Endothelial cell of hepatic sinusoid (primary cell): ENCODE measurements around the gene AHDC1.

Source experiments
- in situ Hi-C: cut with HindIII; loops from 2 replicates; pipeline ENCODE4 v1.10.0; 2017; ENCODE audit warnings: low sequenced_read_pairs

AHDC1 gene

DNA sequence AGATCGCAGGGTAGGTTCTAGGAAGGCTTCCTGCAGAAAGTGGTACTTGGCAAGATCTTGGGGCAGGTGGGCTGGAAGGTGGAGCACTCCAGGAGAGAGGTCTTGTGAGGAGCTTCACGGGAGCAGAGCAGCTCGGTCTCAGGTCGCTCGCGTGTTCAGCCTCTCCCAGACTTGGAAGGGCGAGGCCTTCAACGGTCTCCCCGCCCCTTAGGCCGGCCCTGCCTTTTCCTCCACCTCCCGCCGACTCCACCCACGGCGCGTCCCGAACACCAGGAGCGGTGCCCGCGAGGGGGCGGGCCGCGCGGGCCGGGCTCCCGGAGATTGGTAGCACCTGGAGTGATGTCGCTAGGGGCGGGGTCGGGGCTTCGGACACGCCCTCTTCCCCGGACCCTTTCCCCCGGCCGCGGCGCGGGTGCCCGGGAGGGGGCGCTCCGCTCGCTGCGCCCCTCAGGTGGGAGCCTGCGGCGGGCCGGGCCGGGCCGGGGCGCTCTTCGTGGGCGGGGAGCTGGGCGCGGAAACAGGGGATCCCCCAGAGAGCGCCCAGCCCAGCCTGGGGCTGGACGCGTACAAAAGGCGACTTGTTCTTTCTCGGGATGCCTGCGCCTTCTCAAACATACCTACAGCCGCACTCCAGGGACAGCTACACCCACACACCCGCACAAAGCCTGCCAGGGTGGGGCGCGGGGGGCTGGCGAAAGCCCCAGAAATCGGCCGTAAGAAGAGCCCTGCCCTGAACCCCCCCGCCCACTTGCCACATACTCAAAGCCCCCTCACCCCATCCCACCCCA lies 35.5 kb downstream of the AHDC1 start:
- in situ Hi-C loops: no loop called here

DNA sequence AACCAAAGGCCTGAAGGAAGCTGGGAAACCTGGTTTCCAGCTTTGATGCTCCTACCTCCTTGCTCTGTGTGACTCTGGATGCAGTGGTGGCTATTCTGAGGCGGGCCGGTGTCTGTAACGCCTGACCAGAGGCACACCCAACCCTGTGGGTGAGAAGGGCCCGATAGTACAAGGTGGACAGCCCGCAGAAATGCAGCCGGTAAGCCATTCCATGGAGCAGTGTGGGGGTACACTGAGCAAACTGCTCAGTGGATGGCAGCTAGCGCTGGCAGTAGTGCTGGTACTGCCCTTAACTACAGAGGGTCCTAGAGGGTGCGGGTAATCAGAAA lies 36.0 kb downstream of the AHDC1 start:
- in situ Hi-C loops: no loop called here

DNA sequence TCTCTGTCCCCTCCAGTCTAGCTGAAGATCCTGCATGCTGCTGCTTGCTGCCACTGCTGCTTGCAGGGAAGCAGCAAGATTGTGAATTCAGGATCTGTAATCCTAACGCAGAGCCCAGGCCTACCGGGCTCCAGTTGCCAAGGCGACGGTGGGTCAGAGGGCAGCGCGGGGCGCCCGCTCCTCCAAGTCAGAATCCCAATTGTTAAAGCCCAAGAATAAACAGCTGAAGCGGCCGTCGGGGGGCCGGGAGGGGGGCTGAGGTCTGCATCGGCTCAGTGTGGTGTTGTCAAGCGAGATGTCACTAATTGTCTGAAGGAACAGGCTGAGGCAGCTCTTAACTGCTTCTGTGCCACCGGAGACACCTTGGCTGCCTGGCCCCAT lies 36.8 kb downstream of the AHDC1 start:
- in situ Hi-C loops: no loop called here

DNA sequence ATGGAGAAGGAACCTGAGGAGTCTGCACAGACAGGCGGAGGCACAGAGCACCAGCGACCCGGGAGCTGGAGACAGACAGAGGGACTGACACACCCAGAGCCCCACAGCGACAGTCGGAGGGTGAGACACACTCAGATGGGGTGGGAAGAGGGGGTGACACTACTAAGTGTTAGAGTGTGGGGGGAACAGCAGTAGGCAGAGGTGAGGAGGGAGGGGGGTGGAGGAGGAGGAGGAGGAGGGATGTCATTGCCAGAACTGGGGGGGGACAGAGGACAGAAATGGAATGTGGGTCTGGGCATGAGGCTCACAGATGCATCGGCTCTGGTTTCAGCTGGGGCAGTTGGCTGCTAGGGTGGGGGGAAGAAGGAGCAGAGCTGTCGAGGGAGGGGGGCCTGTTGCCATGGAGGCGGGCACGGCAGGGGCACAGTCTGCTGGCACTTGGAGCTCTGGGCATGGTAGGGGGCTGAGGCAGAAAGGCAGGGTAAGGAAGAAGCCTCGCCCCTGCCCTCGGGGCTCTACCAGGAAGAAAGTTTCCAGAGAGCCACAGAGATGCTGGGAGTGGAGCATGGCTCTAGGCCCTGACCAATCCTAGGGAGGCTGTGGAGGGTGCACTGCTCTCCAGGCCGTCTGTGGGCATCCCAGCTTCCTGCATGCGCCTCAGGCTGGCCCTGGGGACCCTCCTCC lies 37.3 kb downstream of the AHDC1 start:
- in situ Hi-C loops: no loop called here

DNA sequence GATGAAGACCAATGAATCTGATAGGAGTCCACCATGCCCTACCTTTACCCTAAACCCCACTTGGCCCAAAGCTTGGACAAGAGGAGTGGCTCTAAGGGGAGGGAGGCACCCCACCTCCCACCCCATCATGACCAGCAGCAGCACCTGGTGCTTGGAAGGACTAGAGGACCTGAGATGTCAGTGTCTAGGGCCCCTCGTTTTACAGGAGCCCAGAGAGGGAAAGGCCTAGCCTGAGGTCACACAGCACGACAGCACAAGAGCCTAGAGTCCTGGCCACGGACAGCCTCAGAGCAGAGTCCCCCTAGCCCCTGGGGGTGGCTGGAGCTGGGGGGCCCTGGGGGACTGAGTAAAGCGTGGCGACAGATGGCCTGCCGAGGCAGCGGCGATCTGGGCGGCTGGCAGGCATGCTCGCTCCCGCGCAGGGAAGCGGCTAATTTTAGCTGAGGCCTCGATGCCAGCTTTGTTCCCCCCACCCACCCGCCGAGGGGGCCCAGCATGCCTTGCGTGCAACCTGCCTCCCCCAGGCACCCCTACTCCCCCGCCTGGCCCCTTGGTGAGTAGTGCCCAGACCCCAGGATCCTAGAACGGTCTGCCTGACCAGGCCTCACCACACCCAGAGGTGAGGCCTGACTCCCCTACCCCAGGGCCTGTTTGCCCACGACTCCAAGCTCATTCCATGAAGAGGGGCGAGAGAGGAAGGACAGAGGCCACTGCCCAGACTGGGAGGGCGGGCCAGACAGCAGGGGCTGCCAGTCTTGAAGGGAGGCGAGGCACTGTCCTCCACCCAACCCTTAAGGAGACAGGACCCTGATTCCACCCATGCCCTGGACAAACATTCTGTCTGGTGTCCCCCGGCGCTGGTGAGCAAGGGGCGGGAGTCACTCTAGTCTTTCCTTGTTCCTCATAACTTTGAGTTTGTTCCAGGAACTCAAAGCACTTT lies 39.0 kb downstream of the AHDC1 start:
- in situ Hi-C loops: no loop called here

DNA sequence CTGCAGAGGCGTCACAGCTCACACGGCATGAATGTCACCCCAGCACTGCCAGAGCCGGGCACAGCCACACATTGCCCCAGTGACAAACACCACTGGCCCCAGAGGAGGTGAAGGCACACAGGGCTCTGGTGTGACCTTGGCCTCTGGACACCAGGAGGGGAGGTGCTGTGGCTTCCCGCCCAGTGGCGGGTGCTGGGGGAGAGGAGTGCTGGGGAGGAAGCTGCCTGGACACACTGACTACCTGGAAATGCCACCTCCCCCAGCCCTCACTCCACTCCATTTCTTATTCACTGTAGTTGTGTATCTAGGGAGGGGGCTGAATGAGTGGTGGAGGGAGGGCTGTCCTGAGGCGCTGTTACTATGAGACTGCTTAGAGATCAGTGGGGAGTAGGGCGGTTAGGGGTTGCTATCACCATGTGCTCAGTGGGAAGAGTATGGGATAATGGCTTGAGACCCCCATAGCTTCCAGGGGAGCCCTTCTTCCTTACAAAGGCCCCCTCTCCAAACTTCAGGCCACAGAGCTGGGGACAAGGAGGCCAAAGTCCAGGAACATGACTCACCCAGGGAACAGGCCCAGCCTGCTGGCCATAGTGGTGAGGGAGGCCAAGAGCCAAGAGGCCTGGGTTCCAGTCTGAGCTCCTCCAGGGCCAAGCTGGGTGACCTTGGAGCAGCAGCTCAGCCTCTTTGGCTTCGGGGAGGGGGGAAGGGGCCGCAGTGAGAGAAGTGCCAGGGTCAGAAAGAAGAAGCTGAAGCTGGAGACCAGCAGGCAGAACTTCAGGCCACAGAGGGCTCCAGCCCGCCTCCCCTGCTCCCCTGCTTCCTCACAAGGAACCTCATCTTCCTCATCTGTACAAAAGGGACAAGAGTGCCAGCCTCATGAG lies 40.1 kb downstream of the AHDC1 start:
- in situ Hi-C loops: no loop called here

DNA sequence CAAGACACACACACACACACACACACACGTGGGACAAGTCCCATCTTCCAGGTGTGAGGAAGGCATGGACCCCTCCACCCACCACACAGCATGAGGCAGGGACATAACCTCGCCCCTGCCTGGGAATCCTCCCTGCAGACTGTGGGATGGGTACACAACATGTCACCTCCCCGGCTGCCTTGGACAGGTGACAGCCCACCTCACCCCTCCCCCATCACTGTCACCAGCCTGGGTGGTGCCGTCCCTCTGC lies 40.7 kb downstream of the AHDC1 start:
- in situ Hi-C loops: no loop called here

DNA sequence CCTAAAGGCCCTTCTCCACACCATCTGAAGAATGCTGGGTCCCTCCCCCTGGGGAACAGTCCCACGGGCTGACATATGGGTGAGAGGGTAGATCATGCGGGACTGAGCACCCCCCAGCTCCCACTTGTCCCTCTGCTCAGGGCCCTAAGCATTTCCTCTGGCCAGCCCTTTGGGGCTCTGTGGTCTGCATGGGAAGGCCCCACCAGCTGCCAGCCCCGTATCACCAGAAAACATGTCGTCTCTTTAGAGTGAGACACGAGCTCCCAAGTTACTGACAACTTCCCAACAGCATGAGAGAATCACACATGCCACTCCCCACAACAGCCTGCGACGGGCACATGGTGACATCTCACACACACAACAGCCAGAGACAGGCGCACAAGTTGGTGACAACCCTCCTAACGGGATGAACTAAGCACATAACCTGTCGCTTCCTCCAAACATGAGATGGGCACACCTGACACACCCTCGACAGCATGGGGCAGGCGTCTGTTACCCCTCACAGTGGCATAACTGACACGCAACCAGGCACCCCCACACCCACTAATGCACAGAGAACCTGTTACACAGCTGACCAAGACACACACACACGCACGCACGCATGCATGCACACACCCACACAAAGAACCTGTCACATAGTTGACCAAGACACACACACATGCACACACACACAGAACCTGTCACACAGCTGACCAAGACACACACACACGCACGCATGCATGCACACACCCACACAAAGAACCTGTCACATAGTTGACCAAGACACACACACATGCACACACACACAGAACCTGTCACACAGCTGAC lies 41.2 kb downstream of the AHDC1 start:
- in situ Hi-C loops: no loop called here

DNA sequence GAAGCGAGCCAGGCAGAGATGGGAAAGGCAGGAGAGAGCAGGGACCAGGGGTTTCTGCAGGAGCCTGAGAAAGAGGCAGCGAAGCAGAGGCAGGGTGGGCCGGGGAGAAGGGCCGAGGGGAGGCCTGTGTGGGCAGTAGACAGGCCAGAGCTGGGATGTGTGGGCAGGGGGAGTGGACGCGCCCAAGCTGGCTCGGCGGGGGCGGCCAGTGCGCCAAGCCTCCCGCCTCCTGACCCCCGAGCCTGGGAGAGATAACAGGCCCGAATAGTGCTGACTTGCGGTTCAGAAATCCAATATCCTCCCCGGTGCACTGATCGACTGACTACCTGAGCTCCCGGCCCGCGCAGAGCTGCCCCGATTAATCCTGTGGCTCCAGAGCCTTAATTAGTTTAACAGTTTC lies 41.9 kb downstream of the AHDC1 start:
- in situ Hi-C loops: no loop called here

DNA sequence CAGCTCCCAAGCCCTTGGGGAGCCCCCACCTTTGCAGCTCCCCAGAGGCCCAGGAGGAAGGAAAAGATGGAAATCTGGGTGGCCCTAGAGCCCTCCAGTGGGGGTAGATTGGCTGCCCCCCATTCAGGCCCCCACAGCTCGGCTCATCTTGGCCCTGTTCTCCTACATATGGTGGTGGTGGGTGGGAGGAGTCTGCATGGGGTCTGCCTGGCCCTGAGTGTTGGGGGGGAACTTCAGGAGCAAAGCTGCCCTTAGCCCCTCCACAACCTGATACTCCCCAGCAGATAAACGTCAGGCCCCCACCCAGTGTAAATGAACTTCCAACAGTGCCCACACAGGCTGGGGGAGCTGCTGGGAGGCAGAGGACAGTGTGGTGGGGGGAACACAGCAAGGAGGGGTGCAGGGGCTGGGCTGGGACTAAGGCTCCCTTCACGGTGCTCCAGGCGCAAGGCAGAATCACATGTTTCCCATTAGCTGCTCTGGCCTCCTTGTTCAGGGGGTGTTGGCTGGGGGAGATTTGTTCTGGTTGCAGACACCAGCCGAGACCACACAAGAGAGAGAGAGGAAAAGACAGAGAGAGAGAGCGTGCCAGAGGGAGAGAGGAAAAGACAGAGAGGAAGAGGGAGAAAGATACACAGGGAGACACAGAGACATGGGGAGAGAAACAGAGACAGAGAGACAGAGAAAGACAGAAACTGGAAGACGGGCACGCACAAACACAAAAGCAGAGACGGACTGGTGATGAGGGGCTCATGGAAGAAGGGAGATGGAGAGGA lies 42.6 kb downstream of the AHDC1 start:
- in situ Hi-C loops: no loop called here

DNA sequence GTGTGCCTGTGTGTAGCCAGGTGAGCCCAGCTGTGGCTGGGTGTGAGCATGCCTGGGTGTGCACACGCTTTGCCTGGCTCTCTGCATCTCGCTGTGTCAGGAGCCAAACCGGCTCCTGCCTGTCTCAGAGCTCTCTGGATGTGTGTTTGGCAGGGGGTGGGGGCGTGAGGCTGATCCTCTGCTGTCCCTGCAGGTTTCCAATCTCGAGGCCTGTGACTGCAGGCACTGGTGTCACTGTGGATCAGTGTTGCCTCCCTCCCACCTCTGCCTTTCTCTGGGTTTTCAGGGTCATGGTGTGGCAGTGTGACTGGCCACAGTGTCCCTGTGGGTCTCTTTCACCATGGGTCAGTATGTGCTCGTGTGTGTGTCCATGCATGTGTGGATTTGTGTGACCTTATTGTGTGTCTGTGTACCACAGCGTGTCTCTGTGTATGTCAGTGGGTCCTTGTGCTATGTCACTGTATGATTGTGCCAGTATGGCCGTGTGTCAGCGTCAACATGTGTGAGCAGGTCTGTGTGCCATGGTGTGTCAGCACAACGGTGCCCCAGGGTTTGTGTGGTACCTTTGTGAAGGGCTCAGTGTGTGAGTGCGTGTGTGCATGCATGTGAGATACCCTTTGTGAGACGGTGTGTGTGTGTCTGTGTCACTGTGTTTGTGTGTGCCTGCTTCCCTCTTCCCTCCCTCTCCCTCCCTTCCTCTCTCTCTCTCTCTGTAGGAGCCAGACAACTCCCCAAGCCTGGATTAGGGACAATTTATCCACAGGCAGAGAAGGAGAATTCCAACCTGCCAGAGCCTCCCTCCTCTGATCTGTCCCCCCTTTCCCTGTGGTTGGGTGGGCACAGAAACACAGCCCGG lies 43.4 kb downstream of the AHDC1 start:
- in situ Hi-C loops: no loop called here

DNA sequence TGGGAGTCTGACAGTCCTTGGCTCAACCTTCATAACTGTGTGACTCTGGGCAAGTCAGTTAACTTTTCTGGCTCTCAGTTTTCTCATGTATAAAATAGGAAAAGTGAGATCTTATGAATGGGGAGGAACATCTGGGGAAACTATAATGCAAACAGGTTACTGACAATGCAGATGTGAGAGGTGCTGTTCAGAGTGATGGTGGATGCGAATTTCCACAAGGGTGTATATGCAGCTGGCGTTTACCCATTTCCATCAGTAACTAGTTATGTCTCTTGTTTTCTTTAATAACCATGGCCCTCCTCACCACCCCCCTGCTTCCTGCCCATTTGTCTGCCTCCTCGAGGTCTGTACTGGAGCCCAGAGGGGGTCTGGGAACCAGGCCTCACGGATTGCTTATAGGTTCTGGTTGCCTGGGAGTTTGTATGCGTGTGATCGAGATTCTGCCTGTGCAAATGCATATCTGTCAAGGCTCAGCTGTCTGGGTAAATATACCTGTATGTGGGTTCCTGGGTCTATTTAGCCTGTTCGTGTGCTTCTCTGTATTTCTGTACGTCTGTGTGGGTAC lies 44.4 kb downstream of the AHDC1 start:
- in situ Hi-C loops: no loop called here

DNA sequence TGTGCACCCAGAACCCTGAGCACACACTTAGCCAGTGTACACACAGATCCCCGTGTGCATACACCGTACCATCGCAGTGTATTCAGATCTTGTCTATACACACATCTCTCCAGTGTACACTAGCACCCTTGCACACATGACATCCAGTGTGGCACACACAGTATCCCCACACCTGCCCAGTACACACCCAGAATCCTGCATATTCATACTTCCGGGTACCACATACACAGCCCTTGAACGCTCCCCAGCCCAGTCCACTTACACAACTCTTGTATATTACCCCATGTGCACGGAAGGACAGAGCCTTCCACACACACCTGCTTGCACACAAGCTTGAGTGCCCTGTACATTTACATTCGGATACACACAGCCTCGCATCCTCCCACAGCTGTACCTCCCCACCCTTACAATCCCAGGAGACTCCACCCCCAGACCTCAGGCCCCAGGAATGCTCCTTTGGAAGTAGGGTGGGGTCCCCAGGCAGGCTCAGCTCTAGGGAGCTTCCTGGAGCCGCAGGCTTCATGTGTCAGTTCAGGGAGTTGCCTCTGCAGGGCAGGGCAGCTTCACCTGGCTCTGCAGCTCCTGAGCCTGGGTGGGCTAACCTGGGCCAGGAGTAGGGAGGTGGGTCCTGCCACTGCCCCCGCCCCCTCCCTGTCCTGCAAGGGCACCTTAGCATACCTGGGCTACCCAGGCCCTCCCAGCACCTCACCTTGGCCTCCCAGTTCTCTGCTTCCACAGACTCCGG lies 46.2 kb downstream of the AHDC1 start:
- in situ Hi-C loops: no loop called here

DNA sequence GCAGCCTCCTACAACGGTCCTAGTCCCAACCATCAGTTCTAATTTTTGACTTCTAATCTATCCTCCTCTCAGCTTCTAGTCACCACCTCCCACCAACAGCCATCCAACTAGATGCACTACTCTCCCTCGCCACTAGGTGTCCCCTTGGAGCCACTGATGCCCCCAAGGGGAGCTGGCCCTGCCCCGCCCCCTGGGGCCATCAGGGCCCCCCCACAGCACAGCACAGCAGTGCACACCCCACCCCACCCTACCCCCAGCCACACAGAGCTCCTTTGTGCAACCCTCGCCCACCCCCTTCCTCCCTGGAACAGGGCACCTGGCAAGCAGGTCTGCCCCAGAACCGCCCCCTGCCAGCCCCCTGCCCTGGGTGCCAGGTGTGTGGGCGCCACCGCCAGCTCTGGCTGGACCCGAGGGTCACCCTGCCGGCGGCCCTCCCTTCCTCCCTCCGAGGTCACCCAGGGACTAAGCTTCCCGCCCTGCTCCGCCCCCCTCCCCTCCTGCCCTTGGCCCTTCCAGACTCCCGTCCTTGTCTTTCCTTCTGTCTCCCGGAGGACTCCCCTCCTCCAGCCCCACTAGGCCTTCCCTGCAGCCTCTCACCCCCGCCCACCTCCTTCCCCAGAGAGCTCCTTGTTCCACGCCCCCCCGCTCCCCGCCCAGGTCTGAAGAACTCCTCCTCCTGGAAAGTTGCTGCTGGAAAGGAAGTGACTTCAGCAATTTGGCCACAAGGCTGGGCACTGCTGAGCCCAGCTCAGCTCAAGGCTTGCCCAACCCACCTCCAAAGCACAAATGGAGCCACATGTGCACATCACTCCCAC lies 47.0 kb downstream of the AHDC1 start:
- in situ Hi-C loops: no loop called here

DNA sequence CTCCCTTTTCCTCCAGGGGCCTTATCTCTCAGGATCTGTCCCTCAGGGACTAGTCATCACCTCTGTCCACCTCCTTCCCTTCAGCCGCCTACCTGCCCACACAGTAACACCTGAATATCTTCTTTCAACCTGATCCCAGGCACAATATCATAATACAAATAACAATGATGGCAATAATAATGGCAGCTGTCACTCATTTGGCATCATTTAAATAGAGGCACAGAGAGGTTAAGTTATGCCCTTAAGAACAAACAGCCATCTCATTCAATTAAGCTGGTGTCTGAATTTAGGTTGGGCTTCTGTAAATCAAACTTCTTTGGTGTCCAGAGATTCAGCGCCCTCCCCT lies 47.5 kb downstream of the AHDC1 start:
- in situ Hi-C loops: no loop called here

DNA sequence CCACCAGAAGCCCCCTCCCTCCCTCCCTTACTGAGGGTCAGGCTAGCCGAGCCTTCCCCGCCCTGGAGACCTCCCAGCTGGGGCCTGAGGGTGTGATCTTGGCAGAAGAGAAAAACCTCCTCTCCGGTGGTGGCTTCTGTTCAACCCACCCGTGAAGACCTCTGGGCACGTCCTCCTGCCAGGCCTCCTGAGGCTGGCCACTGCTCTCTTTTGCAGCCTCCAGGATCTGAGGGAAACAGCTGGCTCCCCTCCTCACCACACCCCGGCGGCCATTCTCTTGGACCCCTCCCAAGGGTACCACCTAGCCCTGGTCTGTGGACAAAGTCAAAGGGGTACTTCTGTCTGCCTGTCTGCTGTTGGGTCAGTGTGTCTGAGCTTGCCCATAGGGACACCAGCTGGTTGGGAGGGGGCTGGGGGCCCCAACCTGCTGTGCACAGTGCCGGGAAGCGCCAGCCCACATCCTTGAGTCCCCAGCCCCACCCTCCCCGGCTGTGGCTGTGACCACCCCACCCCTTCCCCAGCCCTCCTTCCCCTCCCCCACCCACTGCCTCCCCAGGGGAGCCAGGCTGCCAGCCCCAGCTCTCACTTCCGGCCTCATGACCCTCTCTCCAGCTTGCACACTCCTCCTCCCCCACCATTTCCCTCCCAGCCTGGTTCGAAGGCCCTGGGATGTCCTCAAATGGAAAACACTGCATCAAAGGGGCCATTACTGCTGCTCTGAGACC lies 48.1 kb downstream of the AHDC1 start:
- in situ Hi-C loops: no loop called here
